ENCODE results near the gene FOXN3. TPM values are rescaled to one million over a fixed set of nuclear protein-coding genes. Genes with fewer than 3 reads are reported as not detected.

The FOXN3 gene
- polyA plus RNA-seq, 1 donor from 2014 or later: 10.3 TPM

GRCh38 chr14:89443042-89443629 is 26.1 kb upstream of the FOXN3 start:
- no peaks in the 10 kb centered on the region for H3K27me3 ChIP-seq (ENCODE audit: insufficient read depth, low read depth, low read length)
- H2AFZ ChIP-seq (ENCODE audit: low read depth, low read length): no peak overlapping the region
- H3K4me3 ChIP-seq (ENCODE audit: low read length): no peak overlapping the region
- H3K79me2 ChIP-seq (replicated peaks; ENCODE audit: insufficient read depth, low read length): no peaks in the 10 kb centered on the region
- no peak overlapping the region for H3K27ac ChIP-seq (ENCODE audit: low read length)
- no peaks in the 10 kb centered on the region for H3K9me2 ChIP-seq (ENCODE audit: insufficient read depth, low read length)
- no peaks in the 10 kb centered on the region for H3F3A ChIP-seq (ENCODE audit: insufficient read depth, low read length, poor library complexity, severe bottlenecking)
- H3K36me3 ChIP-seq (ENCODE audit: insufficient read depth, low read length): no peaks in the 10 kb centered on the region
- no peaks in the 10 kb centered on the region for H4K20me1 ChIP-seq (ENCODE audit: insufficient read depth)
- no peak overlapping the region for H3K9ac ChIP-seq (ENCODE audit: low read length)
- H3K4me2 ChIP-seq (ENCODE audit: low read length): no peak overlapping the region
- TF ChIP-seq EZH2 (IDR thresholded peaks at IDR 0.05; ENCODE audit: borderline replicate concordance, insufficient read depth, low read length, poor library complexity, severe bottlenecking): no peak
- TF ChIP-seq TAF1 (IDR thresholded peaks at IDR 0.05; ENCODE audit: low read depth): no peak
- TF ChIP-seq MXI1 (conservative IDR thresholded peaks at IDR 0.05; ENCODE audit: poor library complexity, severe bottlenecking): no peak
- TF ChIP-seq SMC3 (conservative IDR thresholded peaks at IDR 0.05; ENCODE audit: poor library complexity): no peak
- TF ChIP-seq RAD21 (conservative IDR thresholded peaks at IDR 0.05): no peak
- no peak for TF ChIP-seq POLR2AphosphoS5 (IDR thresholded peaks at IDR 0.05)
- no peak for TF ChIP-seq CTCF (IDR thresholded peaks at IDR 0.05; ENCODE audit: poor library complexity, severe bottlenecking)
- no peaks in the 10 kb centered on the region for H3K9me3 ChIP-seq (ENCODE audit: low read length)

- Histone ChIP-seq H3K4me3 (ENCODE audit: low read length) (no peak overlapping the region), H3F3A (ENCODE audit: insufficient read depth, low read length, poor library complexity, severe bottlenecking) (no peaks in the 10 kb centered on the region), H2AFZ (ENCODE audit: low read depth, low read length) (no peak overlapping the region), H4K20me1 (ENCODE audit: insufficient read depth) (no peaks in the 10 kb centered on the region), H3K4me2 (ENCODE audit: low read length) (no peak overlapping the region), H3K9me2 (ENCODE audit: insufficient read depth, low read length) (no peaks in the 10 kb centered on the region), H3K27me3 (ENCODE audit: insufficient read depth, low read depth, low read length) (no peaks in the 10 kb centered on the region), H3K9ac (ENCODE audit: low read length) (no peak overlapping the region), H3K36me3 (ENCODE audit: insufficient read depth, low read length) (no peaks in the 10 kb centered on the region), H3K79me2 (replicated peaks; ENCODE audit: insufficient read depth, low read length) (no peaks in the 10 kb centered on the region), H3K9me3 (ENCODE audit: low read length) (no peaks in the 10 kb centered on the region), H3K27ac (ENCODE audit: low read length) (no peak overlapping the region)
- TF ChIP-seq EP300 (conservative IDR thresholded peaks at IDR 0.05; ENCODE audit: poor library complexity, severe bottlenecking): no peak
- TF ChIP-seq EZH2 (IDR thresholded peaks at IDR 0.05; ENCODE audit: borderline replicate concordance, insufficient read depth, low read length, poor library complexity, severe bottlenecking): no peak
- no peak for TF ChIP-seq MXI1 (conservative IDR thresholded peaks at IDR 0.05; ENCODE audit: poor library complexity, severe bottlenecking)
- TF ChIP-seq TAF1 (IDR thresholded peaks at IDR 0.05; ENCODE audit: low read depth): no peak
- no peak for TF ChIP-seq SMC3 (conservative IDR thresholded peaks at IDR 0.05; ENCODE audit: poor library complexity)
- TF ChIP-seq POLR2AphosphoS5 (IDR thresholded peaks at IDR 0.05): no peak
- no peak for TF ChIP-seq CTCF (IDR thresholded peaks at IDR 0.05; ENCODE audit: poor library complexity, severe bottlenecking)
- no peak for TF ChIP-seq RAD21 (conservative IDR thresholded peaks at IDR 0.05)
- TF ChIP-seq, protein P1, sequence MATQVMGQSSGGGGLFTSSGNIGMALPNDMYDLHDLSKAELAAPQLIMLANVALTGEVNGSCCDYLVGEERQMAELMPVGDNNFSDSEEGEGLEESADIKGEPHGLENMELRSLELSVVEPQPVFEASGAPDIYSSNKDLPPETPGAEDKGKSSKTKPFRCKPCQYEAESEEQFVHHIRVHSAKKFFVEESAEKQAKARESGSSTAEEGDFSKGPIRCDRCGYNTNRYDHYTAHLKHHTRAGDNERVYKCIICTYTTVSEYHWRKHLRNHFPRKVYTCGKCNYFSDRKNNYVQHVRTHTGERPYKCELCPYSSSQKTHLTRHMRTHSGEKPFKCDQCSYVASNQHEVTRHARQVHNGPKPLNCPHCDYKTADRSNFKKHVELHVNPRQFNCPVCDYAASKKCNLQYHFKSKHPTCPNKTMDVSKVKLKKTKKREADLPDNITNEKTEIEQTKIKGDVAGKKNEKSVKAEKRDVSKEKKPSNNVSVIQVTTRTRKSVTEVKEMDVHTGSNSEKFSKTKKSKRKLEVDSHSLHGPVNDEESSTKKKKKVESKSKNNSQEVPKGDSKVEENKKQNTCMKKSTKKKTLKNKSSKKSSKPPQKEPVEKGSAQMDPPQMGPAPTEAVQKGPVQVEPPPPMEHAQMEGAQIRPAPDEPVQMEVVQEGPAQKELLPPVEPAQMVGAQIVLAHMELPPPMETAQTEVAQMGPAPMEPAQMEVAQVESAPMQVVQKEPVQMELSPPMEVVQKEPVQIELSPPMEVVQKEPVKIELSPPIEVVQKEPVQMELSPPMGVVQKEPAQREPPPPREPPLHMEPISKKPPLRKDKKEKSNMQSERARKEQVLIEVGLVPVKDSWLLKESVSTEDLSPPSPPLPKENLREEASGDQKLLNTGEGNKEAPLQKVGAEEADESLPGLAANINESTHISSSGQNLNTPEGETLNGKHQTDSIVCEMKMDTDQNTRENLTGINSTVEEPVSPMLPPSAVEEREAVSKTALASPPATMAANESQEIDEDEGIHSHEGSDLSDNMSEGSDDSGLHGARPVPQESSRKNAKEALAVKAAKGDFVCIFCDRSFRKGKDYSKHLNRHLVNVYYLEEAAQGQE (IDR thresholded peaks at IDR 0.05; ENCODE audit: borderline replicate concordance): no peak
Measured at GRCh38 chr14:89442280-89442679, 25.2 kb upstream of the FOXN3 start.

Measured in neural cell (in vitro differentiated cells).